HG03095 (cell line): ENCODE measurements around the gene TUBGCP4.
"Not testable (repeated sequence)": the region's sequence is repeated elsewhere in the genome, so short reads cannot be mapped to it uniquely, and the experiment has no call there.

ENCODE experiments used
- ATAC-seq: cut with Tn5 transposase; IDR thresholded peaks from one replicate; pipeline ENCODE4 v1.9.1; 2021; ENCODE audit warnings: moderate library complexity; ENCODE audit not compliant: unreplicated experiment

TUBGCP4 gene

GRCh38 chr15:43370975-43371974, at the start of gene TUBGCP4, which contains the start of gene ZSCAN29:
TUBGCP4 (plus strand) TSS chr15:43371101; CDS start chr15:43371355, 254 bp downstream.
ZSCAN29 (minus strand) TSS chr15:43371043; CDS start chr15:43369913, 1,130 bp downstream.
- peak; percentile 61 for ATAC-seq

- ATAC-seq = no peak
Measured at GRCh38 chr15:43325039-43325684, 45.7 kb upstream of the TUBGCP4 start.

- ATAC-seq = no peak
Measured at GRCh38 chr15:43329217-43329959, 41.5 kb upstream of the TUBGCP4 start.

- peak; percentile 76 for ATAC-seq
Measured at GRCh38 chr15:43329960-43330779, 40.7 kb upstream of the TUBGCP4 start, which contains the start of gene LCMT2. LCMT2 (minus strand) TSS chr15:43330573; CDS start chr15:43330489, 84 bp downstream.

GRCh38 chr15:43330780-43331087, 40.2 kb upstream of the TUBGCP4 start:
- peak; percentile 21 for ATAC-seq

- ATAC-seq = no peak
Measured at GRCh38 chr15:43346305-43346704, 24.6 kb upstream of the TUBGCP4 start.

- ATAC-seq = no peak
Measured at GRCh38 chr15:43347114-43347513, 23.8 kb upstream of the TUBGCP4 start.

- no peak for ATAC-seq
Measured at GRCh38 chr15:43352693-43353382, 18.1 kb upstream of the TUBGCP4 start.

GRCh38 chr15:43360821-43361220, 10.1 kb upstream of the TUBGCP4 start:
- no peak for ATAC-seq

GRCh38 chr15:43361313-43361903, 9.5 kb upstream of the TUBGCP4 start:
- no peak for ATAC-seq

GRCh38 chr15:43370310-43370974, 459 bp upstream of the TUBGCP4 start:
- ATAC-seq = peak; percentile 37

- ATAC-seq = no peak
Measured at GRCh38 chr15:43376017-43376705, 5.3 kb downstream of the TUBGCP4 start.

- no peak for ATAC-seq
Measured at GRCh38 chr15:43378601-43379000, 7.7 kb downstream of the TUBGCP4 start.

- no peak for ATAC-seq
Measured at GRCh38 chr15:43382310-43382709, 11.4 kb downstream of the TUBGCP4 start.

GRCh38 chr15:43383070-43383469, 12.2 kb downstream of the TUBGCP4 start:
- ATAC-seq = no peak

GRCh38 chr15:43390723-43391122, 19.8 kb downstream of the TUBGCP4 start:
- no peak for ATAC-seq

GRCh38 chr15:43393592-43393991, 22.7 kb downstream of the TUBGCP4 start:
- ATAC-seq = not testable (repeated sequence)

- no peak for ATAC-seq
Measured at GRCh38 chr15:43402255-43402654, 31.4 kb downstream of the TUBGCP4 start.
